ENCODE results near the gene NDRG2. TPM values are rescaled to one million over a fixed set of nuclear protein-coding genes. Genes with fewer than 3 reads are reported as not detected.
"Not testable (repeated sequence)": the region's sequence is repeated elsewhere in the genome, so short reads cannot be mapped to it uniquely, and the experiment has no call there.

NDRG2 gene
- polyA plus RNA-seq, 3 donors, result 61.2 to 335 (median 162) TPM

DNA sequence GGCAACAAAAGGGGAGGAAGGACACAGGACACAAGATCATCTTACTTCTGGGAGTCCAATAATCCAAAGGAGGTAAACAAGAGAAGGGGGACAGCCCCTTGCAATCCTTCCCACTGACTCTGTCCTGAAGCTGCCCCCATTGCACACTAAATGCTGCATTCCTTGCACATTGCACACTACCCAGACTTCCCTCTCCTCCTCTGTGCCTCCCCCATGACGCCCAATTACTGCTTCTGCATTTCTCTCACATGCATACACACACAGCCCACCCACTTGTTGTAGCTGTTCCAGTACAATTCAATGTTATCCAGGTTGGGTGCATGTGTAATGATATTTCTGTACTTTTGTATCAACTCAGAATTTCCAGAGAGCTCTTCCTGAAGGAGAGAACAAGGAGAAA is 5.5 kb downstream of the NDRG2 start:
- no peak overlapping the region for H3K27ac ChIP-seq (ENCODE audit: low read depth, low read length)

GRCh38 chr14:21018781-21019180 is 6.1 kb downstream of the NDRG2 start:
- WGBS, 3 donors, result 90 to 96% (median 94%) methylated on average over 3 of the region's 3 CpGs
- H3K27ac ChIP-seq (ENCODE audit: low read depth, low read length), result no peak overlapping the region

More for the DNA sequence above, 5.5 kb downstream of the NDRG2 start:
- WGBS, 3 donors, result 33 to 90% (median 52%) methylated on average over 1 of the region's 1 CpG

DNA sequence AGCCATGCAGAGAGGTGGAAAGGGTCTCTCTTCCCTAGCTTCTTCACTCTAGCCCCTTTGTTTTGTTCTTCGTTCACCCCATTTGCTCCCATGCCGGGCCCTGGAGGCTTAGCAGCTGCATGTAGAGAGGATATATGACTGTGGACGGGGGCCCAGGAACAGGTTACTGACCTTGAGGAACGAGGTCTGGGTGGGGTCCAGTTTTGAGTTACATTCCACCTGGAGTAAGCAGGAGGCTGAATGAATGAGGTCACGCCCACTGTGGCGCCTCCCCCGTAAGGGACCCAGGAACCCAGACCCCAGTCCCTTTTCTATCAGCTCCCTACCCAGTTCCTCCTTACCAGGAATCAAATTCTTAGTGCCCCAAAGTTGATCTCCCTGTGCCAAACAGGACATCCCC is 6.6 kb downstream of the NDRG2 start:
- H3K27ac ChIP-seq (ENCODE audit: low read depth, low read length), result no peak overlapping the region
- 68 to 88% (median 80%) methylated on average over 7 of the region's 7 CpGs for WGBS, 3 donors

GRCh38 chr14:21017528-21018245 is 7.2 kb downstream of the NDRG2 start:
- WGBS, 3 donors, result 73 to 83% (median 74%) methylated on average over 28 of the region's 28 CpGs

GRCh38 chr14:21016413-21017190 is 8.3 kb downstream of the NDRG2 start:
- WGBS, 3 donors, result 56 to 75% (median 57%) methylated on average over 9 of the region's 9 CpGs
- peak overlapping the region; percentile 20 for H3K27ac ChIP-seq (ENCODE audit: low read depth, low read length)

More at GRCh38 chr14:21017528-21018245, 7.2 kb downstream of the NDRG2 start:
- H3K27ac ChIP-seq (ENCODE audit: low read depth, low read length), result no peak overlapping the region

- H3K27ac ChIP-seq (ENCODE audit: low read depth, low read length), result no peak overlapping the region
- WGBS, 3 donors, result 56 to 81% (median 61%) methylated on average over 6 of the region's 6 CpGs
Measured at GRCh38 chr14:21015312-21015711, 9.5 kb downstream of the NDRG2 start.

DNA sequence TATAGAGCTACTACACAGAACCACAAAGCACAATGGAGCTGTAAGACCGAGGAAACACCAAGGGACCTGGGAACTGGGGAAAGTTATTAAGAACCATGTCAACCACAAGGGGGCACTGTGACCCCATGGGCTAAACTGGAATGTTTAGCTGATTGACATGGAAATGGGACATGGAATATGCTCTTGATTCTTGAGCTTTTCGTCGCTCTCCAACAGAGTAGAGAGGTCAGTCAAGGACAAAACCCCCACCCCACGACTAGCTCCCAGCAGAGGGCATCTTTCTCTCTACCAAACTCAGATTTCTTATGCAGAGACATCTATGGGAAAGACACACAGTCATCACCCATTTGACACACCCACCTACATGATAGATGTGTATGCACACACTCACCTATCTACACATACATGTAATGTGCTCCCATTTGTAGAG is 10.1 kb downstream of the NDRG2 start:
- no peak overlapping the region for H3K27ac ChIP-seq (ENCODE audit: low read depth, low read length)
- 0 to 1% (median 1%) methylated on average over 4 of the region's 4 CpGs for WGBS, 3 donors

DNA sequence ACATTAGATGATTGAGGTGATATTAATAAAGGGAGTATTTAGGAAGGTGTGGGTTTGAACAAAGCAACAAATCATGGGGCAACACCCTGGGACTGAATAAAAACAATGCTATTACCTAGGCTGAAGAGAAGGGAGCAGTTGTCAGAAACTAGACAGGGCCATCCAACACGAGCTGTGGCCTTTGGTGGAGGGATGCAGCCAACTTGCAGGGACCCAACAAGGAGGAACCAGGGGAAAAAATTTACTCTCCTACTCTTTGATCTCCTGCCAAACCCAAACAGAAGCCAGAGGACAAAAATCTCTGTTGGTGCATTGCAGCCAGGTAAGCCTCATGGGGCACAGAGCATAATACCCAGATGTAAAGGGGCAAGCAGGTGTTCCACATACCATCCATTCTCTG is 13.7 kb downstream of the NDRG2 start:
- WGBS, 3 donors, result 78 to 88% (median 83%) methylated on average over 1 of the region's 1 CpG
- H3K27ac ChIP-seq (ENCODE audit: low read depth, low read length), result no peak overlapping the region

- not testable (repeated sequence) for H3K27ac ChIP-seq (ENCODE audit: low read depth, low read length)
- 67 to 80% (median 74%) methylated on average over 3 of the region's 3 CpGs for WGBS, 3 donors
Measured at GRCh38 chr14:21009721-21010120, 15.1 kb downstream of the NDRG2 start.

DNA sequence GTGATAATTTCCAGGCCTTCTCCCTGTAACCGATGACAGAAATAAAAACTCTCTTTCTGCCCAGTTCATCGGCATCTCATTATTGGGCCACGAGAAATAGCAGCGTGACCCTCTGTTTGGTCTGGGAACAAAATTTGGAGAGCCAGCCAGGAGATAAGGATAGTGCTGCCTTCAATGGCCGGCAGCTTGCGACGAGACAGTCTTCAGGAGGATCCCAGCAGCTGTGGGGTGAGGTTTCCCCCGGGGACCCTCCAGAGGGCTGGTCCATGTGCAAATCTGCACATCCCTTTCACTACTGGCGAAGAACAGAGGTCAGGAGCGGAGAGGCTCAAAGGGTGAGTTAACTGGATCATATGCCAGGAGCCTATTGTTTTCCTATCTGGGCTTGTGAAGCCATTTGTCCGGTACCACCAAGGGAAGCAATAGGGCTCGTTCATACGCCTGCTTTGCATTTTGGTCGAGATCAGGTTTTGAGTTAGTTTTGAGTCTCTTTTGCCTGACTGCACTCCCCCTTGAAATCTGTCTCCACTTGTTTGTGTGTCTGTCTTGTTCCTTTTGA is 21.0 kb downstream of the NDRG2 start:
- 87% methylated on average over 14 of the region's 14 CpGs for WGBS, 3 donors
- H3K27ac ChIP-seq (ENCODE audit: low read depth, low read length), result no peak overlapping the region

GRCh38 chr14:21001218-21001617 is 23.6 kb downstream of the NDRG2 start:
- WGBS, 3 donors, result 75 to 81% (median 77%) methylated on average over 7 of the region's 7 CpGs
- H3K27ac ChIP-seq (ENCODE audit: low read depth, low read length), result no peak overlapping the region

- no peak overlapping the region for H3K27ac ChIP-seq (ENCODE audit: low read depth, low read length)
- WGBS, 3 donors, result 76 to 80% (median 76%) methylated on average over 4 of the region's 4 CpGs
Measured at GRCh38 chr14:20999591-20999990, 25.3 kb downstream of the NDRG2 start.

- WGBS, 3 donors, result 52 to 58% (median 52%) methylated on average over 6 of the region's 6 CpGs
- H3K27ac ChIP-seq (ENCODE audit: low read depth, low read length), result no peak within 1 kb of the TSS
Measured at GRCh38 chr14:20998674-20999366, 26.0 kb downstream of the NDRG2 start, which contains the start of gene SLC39A2. SLC39A2 (plus strand) TSS chr14:20999293; CDS start chr14:20999447, 154 bp downstream.

DNA sequence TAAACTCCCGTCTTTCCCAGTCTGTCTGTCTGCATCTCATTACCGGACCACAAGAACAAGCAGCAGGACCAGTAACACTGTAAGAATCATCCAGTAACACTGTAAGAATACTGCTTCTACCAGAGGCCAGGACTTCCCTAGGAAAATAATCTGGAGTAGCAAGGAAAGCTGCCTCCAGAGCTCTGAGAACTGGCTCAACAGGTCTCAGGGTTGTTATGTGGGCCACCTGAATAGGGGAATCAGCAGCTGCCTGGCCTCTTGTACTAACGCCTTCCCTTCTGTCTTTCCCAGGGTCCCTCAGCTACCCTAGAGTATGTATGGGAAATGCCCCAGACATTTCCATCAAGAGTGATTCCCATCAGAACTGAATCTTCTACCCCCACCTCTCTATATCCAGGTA is 26.7 kb downstream of the NDRG2 start:
- H3K27ac ChIP-seq (ENCODE audit: low read depth, low read length), result no peak overlapping the region
- WGBS, 3 donors, result 75 to 83% (median 77%) methylated on average over 3 of the region's 3 CpGs

- WGBS, 3 donors, result 61 to 85% (median 84%) methylated on average over 6 of the region's 6 CpGs
- H3K27ac ChIP-seq (ENCODE audit: low read depth, low read length), result no peak overlapping the region
Measured at GRCh38 chr14:20997564-20997963, 27.3 kb downstream of the NDRG2 start.

DNA sequence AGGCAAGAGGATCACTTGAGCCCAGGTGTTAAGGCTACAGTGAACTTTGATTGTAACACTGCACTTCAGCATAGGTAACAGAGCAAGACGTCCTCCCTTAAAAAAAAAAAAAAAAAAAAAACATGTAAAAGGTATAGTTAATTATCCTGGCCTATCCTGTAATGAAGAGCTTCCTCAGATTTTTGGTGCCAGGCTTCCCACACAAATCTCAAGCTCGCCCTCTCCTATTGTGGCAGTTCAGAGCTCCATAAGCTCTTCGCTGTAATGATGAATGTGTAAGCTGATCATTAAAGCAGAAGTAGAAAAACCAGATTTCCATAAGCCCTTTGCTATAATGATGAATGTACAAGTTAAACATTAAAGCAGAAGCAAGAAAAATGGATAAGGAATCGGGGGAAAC is 27.7 kb downstream of the NDRG2 start:
- H3K27ac ChIP-seq (ENCODE audit: low read depth, low read length), result no peak overlapping the region
- 50 to 68% (median 68%) methylated on average over 4 of the region's 4 CpGs for WGBS, 3 donors

- WGBS, 3 donors, result 73 to 92% (median 89%) methylated on average over 14 of the region's 14 CpGs
- H3K27ac ChIP-seq (ENCODE audit: low read depth, low read length), result no peak overlapping the region
Measured at GRCh38 chr14:20996521-20996920, 28.3 kb downstream of the NDRG2 start.

DNA sequence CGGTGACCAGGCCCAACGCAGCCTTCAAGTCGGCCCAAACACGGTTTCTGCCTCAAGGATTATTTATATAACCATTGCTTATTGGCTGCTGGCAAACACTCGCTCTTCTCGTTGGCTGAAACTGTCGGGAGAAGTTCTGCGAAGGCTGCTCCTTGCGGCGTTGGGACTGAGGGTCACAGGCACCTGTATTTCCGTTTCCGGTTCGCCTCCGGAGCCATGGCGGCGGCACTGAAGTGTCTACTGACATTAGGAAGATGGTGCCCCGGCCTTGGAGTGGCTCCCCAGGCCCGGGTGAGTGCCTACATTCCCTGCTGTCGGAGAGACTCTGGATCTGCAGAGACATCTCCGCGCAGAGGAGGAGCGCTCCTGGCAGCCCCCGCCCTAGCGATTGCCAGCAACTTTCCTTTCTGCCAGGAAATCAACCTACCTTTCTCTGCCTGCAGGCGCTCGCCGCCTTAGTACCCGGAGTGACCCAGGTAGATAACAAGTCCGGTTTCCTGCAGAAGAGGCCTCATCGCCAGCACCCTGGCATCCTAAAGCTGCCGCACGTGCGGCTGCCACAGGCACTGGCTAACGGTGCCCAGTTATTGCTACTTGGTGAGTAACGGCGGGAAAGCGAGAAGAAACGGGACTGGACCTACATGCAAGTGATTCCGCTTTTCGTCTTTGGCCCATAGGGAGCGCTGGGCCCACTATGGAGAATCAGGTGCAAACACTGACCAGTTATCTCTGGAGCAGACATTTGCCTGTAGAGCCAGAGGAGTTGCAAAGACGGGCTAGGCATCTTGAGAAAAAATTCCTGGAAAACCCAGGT is 34.9 kb downstream of the NDRG2 start, which contains the start of gene METTL17:
Gene METTL17 (plus strand): TSS at position 194 of the 814 bp plus-strand sequence. CDS start 23 bp downstream, at position 217.
- no peak within 1 kb of the TSS for H3K27ac ChIP-seq (ENCODE audit: low read depth, low read length)
- 0% methylated on average over 41 to 42 of the region's 42 CpGs for WGBS, 3 donors

All from adipose tissue (tissue), 3 donors.